GM23338 (cell line): Measurements from ENCODE around the gene SMIM28.

Experiments
- CREB1 ChIP-seq: fragments of 250-450 bp; sonication (Bioruptor Pico); IDR thresholded peaks from 2 replicates; pipeline ENCODE4 v1.5.0; 2020; ENCODE audit warnings: low read depth, mild to moderate bottlenecking, moderate library complexity
- CTCF ChIP-seq, 2 experiments: fragments of 200-600 bp in 1 of 2; sonication (generic) in 1 of 2; conservative IDR thresholded peaks; 2 replicates each; pipeline versions ENCODE4 v1.5.1 to v1.6.1; 2016 to 2017; ENCODE audit warnings: antibody characterized with exemption in 2 of 2, low read depth in 2 of 2, mild to moderate bottlenecking in 2 of 2, moderate library complexity in 1 of 2
- EZH2 ChIP-seq: fragments of 200-600 bp; sonication (generic); IDR thresholded peaks from one replicate; pipeline ENCODE4 v1.8.0; 2017; ENCODE audit warnings: antibody characterized with exemption, mild to moderate bottlenecking, low read depth; ENCODE audit not compliant: unreplicated experiment
- EZH2phosphoT487 ChIP-seq: fragments of 200-600 bp; sonication (generic); IDR thresholded peaks from one replicate; pipeline ENCODE4 v1.8.1; 2018; ENCODE audit warnings: antibody characterized with exemption; ENCODE audit not compliant: unreplicated experiment
- POLR2AphosphoS5 ChIP-seq: IDR thresholded peaks from 2 replicates; pipeline ENCODE4 v1.6.1; 2016; ENCODE audit warnings: antibody characterized with exemption, low read depth

- TF ChIP-seq CTCF (conservative IDR thresholded peaks at IDR 0.05; ENCODE audit: low read depth in 2 of 2) (no peak), POLR2AphosphoS5 (no peak), EZH2 (no peak), CREB1 (CRISPR knock-in tag) (no peak), EZH2phosphoT487 (no peak)
Measured at GRCh38 chr6:138371452-138371711, 6.3 kb upstream of the SMIM28 start.
